HCT116 (cell line): ENCODE measurements around the gene FAM47B.

Experiments
- CTCF ChIP-seq, 3 experiments: fragments of 200-600 bp in 1 of 3; sonication (generic) in 1 of 3; IDR thresholded peaks in 2 of 3; conservative IDR thresholded peaks in 1 of 3; 2 replicates each; pipeline ENCODE4 v1.5.1; 2012 to 2017; ENCODE audit warnings: low read depth in 2 of 3, low read length in 2 of 3, antibody characterized with exemption in 1 of 3, borderline replicate concordance in 1 of 3, control low read depth in 1 of 3, mild to moderate bottlenecking in 1 of 3, mixed read lengths in 1 of 3, mixed run types in 1 of 3, moderate library complexity in 1 of 3; ENCODE audit not compliant: insufficient read depth in 1 of 3
- POLR2AphosphoS5 ChIP-seq: IDR thresholded peaks from 2 replicates; pipeline ENCODE4 v1.6.1; 2011; ENCODE audit warnings: mild to moderate bottlenecking, low read depth, low read length, moderate library complexity

GRCh38 chrX:34978171-34978570 lies 35.6 kb downstream of the FAM47B start:
- TF ChIP-seq CTCF (IDR thresholded peaks at IDR 0.05 in 2 of 3, conservative IDR thresholded peaks at IDR 0.05 in 1 of 3; ENCODE audit: borderline replicate concordance in 1 of 3, insufficient read depth in 1 of 3, low read depth in 2 of 3, low read length in 2 of 3): no peak
- TF ChIP-seq POLR2AphosphoS5: no peak
